NCI-H69 (cell line): Measurements from ENCODE around the gene GRAP.
"Not testable (repeated sequence)": the region's sequence is repeated elsewhere in the genome, so short reads cannot be mapped to it uniquely, and the experiment has no call there.

Experiments used
- DNase-seq: peaks from one replicate; lab custom pipeline; 2025; lab: John Stamatoyannopoulos, UW

The GRAP gene

DNA sequence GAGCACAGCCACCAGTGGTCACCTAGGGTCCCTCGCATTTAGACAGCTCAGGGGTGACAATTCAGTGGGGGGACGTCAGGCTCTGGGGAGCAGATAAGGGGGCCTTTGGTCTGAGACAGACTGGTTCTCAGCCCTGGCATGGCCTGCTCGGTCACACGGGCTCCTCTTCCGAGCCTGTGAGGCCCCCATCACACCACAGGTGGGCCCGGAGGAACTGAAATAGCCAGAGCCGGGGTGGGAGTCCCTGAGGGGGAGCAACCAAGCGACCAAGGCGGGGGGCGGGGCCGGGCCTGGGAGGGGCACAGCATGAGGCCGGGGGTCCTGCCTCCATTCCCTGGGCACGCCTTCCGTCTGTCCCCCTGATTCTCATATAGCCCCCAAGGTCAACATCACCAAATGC lies 4.4 kb downstream of the GRAP start:
- DNase-seq = not testable (repeated sequence)

DNA sequence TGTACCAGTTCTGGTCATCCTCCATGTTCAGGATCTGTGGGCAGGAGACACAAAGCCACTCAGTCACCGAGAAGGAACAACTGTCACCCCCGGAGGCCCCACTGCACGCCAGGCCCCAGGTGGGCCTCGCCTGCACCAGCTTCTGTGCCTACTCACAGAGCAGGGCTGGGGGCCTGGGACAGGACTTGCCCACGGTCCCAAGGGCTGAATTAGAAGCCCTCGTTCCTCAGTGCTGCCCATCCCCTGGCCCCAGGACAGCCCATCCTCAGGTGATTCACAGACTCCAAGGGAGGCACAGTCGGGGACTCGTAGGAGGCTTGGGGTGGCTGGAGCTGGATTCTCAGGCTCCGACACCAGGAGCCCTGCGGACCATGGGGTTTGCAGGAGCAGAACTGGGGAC lies 4.9 kb downstream of the GRAP start:
- not testable (repeated sequence) for DNase-seq

DNA sequence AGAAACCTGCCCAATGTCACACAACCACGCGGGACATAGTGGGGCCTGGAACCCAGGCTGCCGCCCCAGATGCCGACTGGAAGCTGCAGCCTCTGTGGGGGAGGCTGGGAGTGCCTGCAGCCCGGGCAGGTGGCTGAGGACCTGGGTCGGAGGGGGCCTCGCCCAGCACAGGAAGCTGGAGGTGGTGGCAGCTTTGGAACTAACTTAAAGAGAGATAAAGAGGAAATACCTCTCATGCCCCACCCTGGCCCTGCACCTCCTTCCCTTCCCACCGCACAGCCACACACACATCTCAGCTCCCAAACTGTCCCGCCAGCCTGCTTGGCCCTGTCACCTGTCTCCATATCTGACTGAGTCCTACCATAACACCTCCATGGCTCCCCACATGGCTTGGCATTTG lies 6.4 kb downstream of the GRAP start:
- DNase-seq = not testable (repeated sequence)

- DNase-seq = not testable (repeated sequence)
Measured at GRCh38 chr17:19038730-19039129, 8.0 kb downstream of the GRAP start.

DNA sequence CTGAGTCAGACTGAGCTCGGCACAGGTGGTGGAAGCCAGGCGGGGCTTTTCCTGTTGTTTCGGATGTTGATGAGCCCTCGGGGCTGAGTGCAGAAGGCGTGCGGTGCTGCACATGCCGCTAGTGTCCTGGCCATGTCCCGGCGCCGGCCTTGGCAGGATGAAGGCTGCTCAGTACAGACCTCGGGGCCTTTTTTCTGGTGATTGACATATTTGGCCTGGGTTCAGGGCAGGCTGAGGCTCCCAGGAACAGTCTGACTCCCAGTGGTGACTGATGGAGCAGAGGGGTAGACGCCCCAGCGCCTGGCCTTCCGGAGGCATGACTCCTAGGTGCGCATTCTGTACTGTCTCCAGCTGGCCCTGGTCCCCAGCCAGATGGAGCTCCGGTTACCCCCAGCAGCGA lies 8.8 kb downstream of the GRAP start:
- not testable (repeated sequence) for DNase-seq

DNA sequence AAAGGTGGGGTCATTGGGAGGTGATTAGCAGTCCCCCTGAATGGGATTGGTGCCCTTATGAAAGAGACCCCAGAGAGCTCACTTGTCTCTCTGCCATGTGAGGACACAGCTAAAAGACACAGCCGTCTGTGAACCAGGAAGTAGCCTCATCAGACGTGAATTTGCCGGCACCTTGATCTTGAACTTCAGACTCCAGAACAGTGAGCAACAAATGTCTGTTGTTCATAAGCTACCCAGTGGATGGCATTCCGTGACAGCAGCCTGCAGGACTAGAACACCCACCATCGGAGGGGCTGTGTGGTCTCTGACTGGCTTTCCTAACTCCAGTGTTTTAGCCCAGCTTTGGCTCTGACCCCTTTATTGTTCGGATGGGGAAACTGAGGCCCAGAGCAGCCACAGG lies 9.2 kb downstream of the GRAP start:
- not testable (repeated sequence) for DNase-seq

DNA sequence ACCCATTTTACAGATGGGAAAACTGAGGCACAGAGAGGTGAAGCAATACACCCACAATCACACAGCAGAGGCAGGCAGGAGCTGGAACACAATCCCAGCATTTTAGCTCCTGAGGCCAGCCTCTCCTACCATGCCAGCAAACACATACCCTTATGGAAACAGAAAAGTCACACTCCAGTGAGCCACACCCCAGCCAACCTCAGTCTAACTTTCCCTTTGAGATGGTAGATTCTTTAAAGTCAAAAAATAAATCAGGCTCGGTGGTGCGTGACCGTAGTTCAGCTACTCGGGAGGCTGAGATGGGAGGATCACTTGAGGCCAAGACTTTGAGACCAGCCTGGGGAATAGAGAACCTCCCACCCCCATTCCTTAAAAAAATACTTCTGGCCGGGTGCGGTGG lies 10.6 kb downstream of the GRAP start:
- DNase-seq = not testable (repeated sequence)

DNA sequence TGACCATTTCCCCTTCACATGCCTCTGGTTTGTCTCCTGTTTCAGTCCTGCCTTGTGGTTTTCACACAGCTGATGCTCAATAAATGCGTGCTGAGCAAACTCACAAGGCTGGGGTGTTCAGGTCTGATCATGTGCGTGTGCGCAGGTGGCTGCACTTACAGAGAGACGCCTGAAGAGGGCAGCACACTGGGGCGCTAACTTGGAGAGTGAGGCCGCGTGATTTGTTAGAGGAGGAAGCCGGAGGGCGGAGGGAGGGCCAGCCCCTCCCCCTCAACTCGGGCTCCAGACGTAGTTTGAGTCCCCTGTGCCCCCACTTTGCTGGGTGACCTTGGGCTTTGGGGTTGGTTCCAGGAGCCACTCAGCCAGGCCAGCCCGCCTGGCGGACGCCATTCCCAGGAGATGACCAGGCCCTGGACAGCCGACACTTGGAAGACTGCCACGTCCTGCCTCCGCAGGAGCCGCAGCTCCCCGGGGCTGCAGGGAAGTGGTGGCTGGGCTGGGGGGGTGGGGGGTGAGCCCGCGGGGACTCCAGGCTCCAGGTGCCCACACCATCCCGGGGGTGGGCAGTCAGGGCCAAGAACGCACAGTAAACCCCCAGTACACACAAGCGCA lies 14.3 kb downstream of the GRAP start:
- not testable (repeated sequence) for DNase-seq

DNA sequence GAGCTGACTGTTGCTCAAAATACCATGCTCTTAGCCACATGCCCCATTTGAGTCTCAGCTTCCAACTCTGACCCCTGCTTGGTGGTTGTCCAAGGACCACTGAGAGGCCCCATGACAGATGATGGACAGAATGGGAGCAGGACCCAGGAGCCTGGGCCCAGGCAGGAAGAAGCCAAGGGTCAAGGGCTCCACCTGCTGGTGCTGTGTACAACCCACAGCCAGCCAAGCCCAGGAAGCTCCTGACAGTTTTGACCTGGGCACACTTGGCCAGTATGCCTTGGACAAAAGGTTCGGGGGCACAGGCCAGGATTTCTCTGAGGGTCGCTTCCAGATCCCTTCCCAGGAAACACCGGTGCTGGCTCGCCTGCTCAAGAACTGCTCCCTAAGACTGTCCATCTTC lies 15.0 kb downstream of the GRAP start:
- DNase-seq = not testable (repeated sequence)

GRCh38 chr17:19030771-19031449 lies 15.8 kb downstream of the GRAP start:
- not testable (repeated sequence) for DNase-seq

- DNase-seq = not testable (repeated sequence)
Measured at GRCh38 chr17:19029740-19030139, 17.0 kb downstream of the GRAP start.

- DNase-seq = not testable (repeated sequence)
Measured at GRCh38 chr17:19028671-19029070, 18.1 kb downstream of the GRAP start.

- DNase-seq = no peak
Measured at GRCh38 chr17:19024101-19025078, 22.4 kb downstream of the GRAP start.

DNA sequence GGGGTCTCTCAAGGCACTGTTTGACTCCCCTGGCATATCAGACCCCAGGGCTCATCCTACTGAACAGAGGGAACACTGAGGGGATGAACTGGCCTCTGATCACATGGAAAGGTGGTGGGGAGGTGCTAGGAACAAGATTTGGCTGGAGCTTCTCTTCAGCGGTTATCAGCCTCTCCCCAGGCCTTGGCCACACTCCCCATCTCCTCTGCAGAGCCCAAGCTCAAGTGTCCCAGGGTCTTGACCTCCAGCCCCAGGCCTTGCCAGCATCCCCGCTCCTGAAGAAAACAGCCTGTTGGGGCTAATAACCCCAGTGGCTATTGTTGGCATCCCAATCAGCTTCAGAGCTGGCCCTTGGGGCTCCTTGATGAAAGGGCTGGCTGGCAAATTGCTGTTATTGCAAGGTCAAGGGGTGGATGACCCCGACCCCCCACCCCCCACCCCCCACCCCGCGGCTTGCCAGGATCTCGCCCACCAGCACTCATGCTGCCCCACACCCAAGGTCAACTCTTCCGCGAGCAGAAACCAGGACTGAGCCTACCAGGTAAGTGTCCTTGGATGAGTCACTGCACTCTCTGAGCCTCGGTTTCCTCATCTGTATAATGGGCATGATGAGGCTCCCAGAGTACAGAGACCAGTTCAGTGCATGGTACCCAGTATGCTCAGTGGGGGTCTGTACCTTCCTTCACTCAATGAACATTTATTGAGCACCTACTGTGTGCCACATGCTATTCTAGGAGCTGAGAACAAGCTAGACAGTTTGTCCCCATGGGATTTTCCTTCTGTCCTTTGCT lies 23.4 kb downstream of the GRAP start:
- DNase-seq = no peak

DNA sequence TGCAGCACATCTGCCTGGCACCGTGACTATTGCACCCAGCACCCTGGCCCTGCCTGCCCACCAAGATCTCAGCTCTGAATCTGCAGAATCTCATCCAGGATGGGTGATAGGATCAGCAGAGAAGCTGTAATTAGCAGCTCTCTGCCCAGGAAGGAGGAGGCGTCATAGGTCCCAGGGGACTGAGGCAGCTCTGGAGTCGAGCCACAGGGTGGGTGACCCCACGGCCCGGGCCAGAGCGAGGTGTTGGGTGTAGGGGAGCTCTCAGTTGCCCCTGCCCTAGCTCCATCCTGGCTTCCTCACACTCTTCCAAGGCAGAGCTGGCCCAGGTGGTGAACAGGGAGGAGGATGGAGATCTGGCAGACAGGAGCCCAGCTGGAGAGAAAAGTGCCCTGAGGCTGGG lies 24.0 kb downstream of the GRAP start:
- DNase-seq = peak; percentile 12

- DNase-seq = no peak
Measured at GRCh38 chr17:19022128-19022527, 24.6 kb downstream of the GRAP start.

DNA sequence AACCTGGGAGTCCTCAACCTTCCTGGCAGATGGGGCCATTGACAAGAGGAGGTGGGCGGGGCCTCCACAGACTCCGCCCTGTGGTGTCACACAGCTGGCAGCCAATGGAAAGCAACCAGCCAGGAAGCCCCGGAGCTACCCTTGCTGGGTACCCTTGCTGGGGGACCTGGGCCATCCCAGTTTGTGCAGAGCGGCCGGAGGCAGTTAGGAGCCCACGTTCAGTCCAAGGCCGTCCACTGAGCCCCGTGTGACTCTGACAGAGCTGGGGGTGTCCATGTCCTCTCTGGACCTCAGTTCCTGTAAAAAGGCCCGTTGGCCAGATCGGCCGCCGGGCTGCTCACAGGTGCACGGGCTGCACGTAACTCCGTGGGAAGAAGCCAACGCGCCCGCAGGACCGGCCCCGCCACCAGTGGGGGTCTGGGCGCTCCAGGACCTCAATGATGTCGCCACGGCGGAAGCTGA lies 25.1 kb downstream of the GRAP start:
- no peak for DNase-seq

GRCh38 chr17:19021011-19021621 lies 25.6 kb downstream of the GRAP start:
- not testable (repeated sequence) for DNase-seq

DNA sequence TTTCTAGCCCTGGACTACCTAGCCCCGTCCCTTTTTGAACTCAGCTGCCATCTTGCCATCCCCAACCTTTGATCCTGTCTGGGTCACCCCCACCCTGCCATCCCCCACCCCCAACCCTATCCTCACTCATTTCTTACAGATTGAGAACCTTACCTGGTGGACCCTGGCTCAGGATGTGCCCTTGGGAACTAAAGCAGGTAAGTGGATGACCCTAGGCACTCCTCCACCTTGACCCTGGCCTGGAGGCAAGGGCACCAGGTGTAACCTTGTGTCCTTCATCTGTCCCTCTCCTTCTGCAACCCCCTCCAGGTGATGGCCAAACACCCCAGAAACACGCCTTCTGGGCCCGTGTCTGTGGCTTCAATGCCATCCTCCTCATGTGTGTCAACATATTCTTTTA lies 26.7 kb downstream of the GRAP start:
- DNase-seq = no peak

DNA sequence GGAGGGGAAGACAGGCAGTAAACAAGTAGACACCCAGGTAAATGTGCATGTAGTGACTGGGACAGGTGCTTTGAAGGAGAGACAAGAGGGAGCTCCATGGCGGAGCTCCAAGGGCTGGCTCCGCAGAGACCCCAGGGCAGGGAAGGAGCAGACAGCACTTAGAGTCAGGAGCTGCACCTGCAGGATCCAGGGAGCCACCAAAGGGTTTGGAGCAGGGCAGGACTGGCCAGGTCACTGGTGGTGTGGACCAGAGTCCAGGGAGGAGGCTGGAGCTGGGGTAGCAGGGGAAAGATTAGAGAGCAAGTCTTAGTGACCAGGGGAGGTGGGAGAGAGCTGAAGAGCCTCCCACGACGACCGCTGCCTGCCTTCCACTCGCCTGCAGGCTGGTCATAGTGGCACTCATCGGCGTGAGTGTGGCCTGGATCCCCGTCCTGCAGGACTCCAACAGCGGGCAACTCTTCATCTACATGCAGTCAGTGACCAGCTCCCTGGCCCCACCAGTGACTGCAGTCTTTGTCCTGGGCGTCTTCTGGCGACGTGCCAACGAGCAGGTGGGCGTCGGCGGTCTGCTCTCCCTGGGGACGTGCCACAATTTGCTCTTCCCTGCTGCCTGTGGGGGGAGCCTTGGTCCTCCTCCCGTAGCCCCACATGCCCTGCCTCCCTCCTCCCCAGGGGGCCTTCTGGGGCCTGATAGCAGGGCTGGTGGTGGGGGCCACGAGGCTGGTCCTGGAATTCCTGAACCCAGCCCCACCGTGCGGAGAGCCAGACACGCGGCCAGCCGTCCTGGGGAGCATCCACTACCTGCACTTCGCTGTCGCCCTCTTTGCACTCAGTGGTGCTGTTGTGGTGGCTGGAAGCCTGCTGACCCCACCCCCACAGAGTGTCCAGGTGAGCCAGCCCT lies 27.5 kb downstream of the GRAP start:
- peak; percentile 71 for DNase-seq
